ENCODE results near the gene PLEKHG2. TPM values are rescaled to one million over a fixed set of nuclear protein-coding genes. Genes with fewer than 3 reads are reported as not detected.

PLEKHG2 gene
- total and polyA plus RNA-seq, 9 of the 15 experiments (the other 6 are each of a cell fraction or from before 2014, with no cell fraction given): 0.98 to 45.7 (median 9.8) TPM

DNA sequence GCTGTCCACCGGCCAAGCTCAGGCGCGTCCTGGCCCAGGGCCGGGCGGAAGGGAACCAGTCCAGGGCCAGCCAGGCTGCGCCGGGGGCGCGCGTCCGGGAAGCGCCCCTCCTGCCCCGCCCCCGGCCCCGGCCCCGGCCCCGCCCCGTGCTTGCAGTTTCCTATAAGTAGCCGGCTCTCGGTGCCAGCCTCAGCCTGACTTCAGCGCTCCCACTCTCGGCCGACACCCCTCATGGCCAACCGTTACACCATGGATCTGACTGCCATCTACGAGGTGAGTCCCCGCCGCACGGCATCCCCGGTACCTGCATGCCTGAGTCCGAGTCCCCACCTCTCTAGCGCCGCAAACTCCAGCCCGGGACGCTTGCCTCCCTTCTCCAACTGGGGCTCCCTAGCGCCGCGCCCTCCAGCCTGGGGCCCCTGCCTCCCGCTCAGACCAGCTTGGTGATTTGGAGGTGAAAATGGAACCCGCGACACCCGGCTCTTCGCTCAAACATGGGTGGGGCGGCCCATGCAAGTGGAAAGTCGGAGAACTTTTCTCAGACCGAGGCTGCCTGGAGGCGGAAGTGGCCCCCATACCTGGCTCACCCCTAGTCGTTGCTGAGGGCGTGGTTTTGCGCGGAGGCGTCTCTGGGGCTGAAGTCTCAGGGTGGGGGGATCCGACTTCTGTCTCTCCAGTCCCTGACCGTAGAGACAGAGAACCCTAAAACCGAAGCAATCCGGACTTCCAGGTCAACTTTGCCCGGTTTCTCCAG, 5.6 kb upstream of the PLEKHG2 start, which contains the start of gene ZFP36 (continued):
- TF ChIP-seq, protein P1, sequence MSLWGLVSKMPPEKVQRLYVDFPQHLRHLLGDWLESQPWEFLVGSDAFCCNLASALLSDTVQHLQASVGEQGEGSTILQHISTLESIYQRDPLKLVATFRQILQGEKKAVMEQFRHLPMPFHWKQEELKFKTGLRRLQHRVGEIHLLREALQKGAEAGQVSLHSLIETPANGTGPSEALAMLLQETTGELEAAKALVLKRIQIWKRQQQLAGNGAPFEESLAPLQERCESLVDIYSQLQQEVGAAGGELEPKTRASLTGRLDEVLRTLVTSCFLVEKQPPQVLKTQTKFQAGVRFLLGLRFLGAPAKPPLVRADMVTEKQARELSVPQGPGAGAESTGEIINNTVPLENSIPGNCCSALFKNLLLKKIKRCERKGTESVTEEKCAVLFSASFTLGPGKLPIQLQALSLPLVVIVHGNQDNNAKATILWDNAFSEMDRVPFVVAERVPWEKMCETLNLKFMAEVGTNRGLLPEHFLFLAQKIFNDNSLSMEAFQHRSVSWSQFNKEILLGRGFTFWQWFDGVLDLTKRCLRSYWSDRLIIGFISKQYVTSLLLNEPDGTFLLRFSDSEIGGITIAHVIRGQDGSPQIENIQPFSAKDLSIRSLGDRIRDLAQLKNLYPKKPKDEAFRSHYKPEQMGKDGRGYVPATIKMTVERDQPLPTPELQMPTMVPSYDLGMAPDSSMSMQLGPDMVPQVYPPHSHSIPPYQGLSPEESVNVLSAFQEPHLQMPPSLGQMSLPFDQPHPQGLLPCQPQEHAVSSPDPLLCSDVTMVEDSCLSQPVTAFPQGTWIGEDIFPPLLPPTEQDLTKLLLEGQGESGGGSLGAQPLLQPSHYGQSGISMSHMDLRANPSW (CRISPR knock-in tag; IDR thresholded peaks at IDR 0.05): peak; percentile 86; the same call in 1 of the 2 replicates
- TF ChIP-seq, protein P2, sequence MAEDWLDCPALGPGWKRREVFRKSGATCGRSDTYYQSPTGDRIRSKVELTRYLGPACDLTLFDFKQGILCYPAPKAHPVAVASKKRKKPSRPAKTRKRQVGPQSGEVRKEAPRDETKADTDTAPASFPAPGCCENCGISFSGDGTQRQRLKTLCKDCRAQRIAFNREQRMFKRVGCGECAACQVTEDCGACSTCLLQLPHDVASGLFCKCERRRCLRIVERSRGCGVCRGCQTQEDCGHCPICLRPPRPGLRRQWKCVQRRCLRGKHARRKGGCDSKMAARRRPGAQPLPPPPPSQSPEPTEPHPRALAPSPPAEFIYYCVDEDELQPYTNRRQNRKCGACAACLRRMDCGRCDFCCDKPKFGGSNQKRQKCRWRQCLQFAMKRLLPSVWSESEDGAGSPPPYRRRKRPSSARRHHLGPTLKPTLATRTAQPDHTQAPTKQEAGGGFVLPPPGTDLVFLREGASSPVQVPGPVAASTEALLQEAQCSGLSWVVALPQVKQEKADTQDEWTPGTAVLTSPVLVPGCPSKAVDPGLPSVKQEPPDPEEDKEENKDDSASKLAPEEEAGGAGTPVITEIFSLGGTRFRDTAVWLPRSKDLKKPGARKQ (CRISPR knock-in tag; IDR thresholded peaks at IDR 0.05): no peak
- TF ChIP-seq KDM4B (IDR thresholded peaks at IDR 0.05; ENCODE audit: borderline replicate concordance in 2 of 2, low read depth in 1 of 2): peak in 1 of 2 experiments; percentile 27; a peak in 1 of 4 replicates
- peak; percentile 81; the same call in 1 of the 2 replicates for TF ChIP-seq LCOR (CRISPR knock-in tag; IDR thresholded peaks at IDR 0.05)
- TF ChIP-seq SNRNP70 (optimal IDR thresholded peaks at IDR 0.05; ENCODE audit: low read depth, low read length): no peak
- TF ChIP-seq MTA1 (IDR thresholded peaks at IDR 0.05; ENCODE audit: borderline replicate concordance): no peak
- TF ChIP-seq NBN (IDR thresholded peaks at IDR 0.05; ENCODE audit: low read depth): no peak
- no peak for TF ChIP-seq ZNF583 (CRISPR knock-in tag; IDR thresholded peaks at IDR 0.05)
- TF ChIP-seq SREBF1 (IDR thresholded peaks at IDR 0.05; ENCODE audit: borderline replicate concordance, low read depth, low read length): no peak
- TF ChIP-seq ZNF79 (CRISPR knock-in tag; IDR thresholded peaks at IDR 0.05; ENCODE audit: low read depth): no peak
- TF ChIP-seq ZNF695 (CRISPR knock-in tag; IDR thresholded peaks at IDR 0.05): no peak
- no peak for TF ChIP-seq STAT5B (CRISPR knock-in tag; IDR thresholded peaks at IDR 0.05)
- TF ChIP-seq HLTF (IDR thresholded peaks at IDR 0.05): no peak
- TF ChIP-seq CAMTA2 (CRISPR knock-in tag; conservative IDR thresholded peaks at IDR 0.05): no peak
- no peak for TF ChIP-seq SNIP1 (IDR thresholded peaks at IDR 0.05; ENCODE audit: low read depth)
- TF ChIP-seq CREB1 (IDR thresholded peaks at IDR 0.05): peak; percentile 39
- TF ChIP-seq CREB1 (CRISPR knock-in tag; IDR thresholded peaks at IDR 0.05): no peak
- no peak for TF ChIP-seq MCM2 (IDR thresholded peaks at IDR 0.05; ENCODE audit: low read depth)
- TF ChIP-seq, protein P3, sequence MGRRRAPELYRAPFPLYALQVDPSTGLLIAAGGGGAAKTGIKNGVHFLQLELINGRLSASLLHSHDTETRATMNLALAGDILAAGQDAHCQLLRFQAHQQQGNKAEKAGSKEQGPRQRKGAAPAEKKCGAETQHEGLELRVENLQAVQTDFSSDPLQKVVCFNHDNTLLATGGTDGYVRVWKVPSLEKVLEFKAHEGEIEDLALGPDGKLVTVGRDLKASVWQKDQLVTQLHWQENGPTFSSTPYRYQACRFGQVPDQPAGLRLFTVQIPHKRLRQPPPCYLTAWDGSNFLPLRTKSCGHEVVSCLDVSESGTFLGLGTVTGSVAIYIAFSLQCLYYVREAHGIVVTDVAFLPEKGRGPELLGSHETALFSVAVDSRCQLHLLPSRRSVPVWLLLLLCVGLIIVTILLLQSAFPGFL (CRISPR knock-in tag; IDR thresholded peaks at IDR 0.05): peak; percentile 55; the same call in 1 of the 2 replicates
- peak; percentile 34 for TF ChIP-seq TAF9B (IDR thresholded peaks at IDR 0.05; ENCODE audit: partially characterized antibody)
- no peak for TF ChIP-seq NFATC3 (IDR thresholded peaks at IDR 0.05)
- TF ChIP-seq, protein P4, sequence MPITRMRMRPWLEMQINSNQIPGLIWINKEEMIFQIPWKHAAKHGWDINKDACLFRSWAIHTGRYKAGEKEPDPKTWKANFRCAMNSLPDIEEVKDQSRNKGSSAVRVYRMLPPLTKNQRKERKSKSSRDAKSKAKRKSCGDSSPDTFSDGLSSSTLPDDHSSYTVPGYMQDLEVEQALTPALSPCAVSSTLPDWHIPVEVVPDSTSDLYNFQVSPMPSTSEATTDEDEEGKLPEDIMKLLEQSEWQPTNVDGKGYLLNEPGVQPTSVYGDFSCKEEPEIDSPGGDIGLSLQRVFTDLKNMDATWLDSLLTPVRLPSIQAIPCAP (CRISPR knock-in tag; IDR thresholded peaks at IDR 0.05; ENCODE audit: borderline replicate concordance): no peak
- TF ChIP-seq NONO (IDR thresholded peaks at IDR 0.05; ENCODE audit: low read depth in 2 of 2, low read length in 1 of 2): no peak; a peak in 2 of 4 replicates
- no peak for TF ChIP-seq ASH1L (IDR thresholded peaks at IDR 0.05; ENCODE audit: borderline replicate concordance, low read depth, partially characterized antibody)
